HG02623 (cell line): ENCODE measurements around the gene DNAJC1.
"Not testable (repeated sequence)": the region's sequence is repeated elsewhere in the genome, so short reads cannot be mapped to it uniquely, and the experiment has no call there.

Experiments
- ATAC-seq: cut with Tn5 transposase; IDR thresholded peaks from one replicate; pipeline ENCODE4 v1.9.1; 2021; ENCODE audit warnings: moderate library complexity; ENCODE audit not compliant: unreplicated experiment

DNAJC1 gene

DNA sequence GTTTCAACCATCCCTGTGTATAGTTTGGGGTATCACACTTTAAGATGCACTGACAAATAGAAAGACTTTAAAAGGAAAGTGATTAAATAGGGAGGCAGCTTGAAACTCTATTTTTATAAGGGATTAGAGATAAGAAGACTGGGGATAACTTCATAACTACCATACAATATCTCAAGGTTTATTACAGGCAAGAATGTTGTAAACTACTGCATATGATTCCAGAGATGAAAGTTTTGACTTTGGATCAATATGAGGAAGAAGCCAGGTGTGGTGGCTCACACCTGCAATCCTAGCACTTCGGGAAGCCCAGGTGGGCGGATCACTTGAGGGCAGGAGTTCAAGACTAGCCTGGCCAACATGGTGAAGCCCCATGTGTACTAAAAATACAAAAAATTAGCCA, 96.1 kb downstream of the DNAJC1 start:
- ATAC-seq, result no peak

DNA sequence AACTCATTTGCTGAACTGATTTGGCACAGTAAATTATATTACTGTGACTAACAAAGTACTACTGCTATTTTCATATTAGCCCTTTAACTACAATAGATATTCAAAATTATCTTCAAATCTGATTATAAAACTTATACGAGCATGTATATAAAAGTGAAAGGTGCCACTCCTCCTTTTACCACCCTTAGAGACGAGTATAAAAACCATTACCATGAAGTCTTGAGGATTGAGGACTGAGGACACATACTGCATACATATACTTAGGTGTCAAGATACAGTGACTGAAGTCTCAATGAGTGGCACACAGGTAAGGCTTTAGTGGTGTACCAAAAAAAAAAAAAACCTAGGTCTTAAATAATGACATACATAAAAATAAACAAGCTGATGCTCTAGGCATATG, 98.6 kb downstream of the DNAJC1 start:
- no peak for ATAC-seq

DNA sequence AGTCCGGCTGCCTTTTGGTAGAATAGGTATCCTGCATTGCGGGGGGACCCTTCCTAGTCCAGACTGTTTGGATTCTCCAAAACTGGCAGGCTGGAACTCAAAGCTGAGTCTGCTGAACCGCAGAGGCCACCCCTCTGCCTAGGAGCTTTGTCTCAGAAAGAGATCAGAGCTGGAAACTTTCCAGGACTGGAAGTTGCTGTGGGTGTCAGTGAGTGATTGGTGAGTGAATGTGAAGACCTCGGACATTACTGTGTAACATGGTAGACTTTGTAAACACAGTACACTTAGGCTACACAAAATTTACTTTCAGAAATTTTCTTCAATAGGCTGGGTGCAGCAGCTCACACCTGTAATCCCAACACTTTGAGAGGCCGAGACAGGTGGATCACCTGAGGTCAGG, 103.8 kb downstream of the DNAJC1 start:
- ATAC-seq, result no peak

DNA sequence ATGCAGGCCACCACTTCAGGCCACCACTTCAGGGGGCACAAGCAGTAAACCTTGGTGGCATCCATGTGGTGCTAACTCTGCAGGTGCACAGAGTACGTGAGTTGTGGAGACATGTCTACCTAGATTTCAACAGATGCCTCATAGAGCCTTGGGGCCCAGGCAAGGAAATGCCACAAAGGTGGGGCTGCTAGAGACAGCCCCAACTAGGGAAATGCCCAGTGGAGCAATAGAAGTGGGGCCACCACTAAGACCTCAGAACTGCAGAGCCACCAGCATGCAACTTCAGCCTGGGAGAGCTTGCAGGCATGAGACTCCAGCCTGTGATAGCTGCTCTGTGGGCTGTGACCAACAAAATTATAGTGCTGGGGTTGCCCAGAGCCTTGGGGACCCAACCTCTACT, 107.6 kb downstream of the DNAJC1 start:
- ATAC-seq, result no peak

DNA sequence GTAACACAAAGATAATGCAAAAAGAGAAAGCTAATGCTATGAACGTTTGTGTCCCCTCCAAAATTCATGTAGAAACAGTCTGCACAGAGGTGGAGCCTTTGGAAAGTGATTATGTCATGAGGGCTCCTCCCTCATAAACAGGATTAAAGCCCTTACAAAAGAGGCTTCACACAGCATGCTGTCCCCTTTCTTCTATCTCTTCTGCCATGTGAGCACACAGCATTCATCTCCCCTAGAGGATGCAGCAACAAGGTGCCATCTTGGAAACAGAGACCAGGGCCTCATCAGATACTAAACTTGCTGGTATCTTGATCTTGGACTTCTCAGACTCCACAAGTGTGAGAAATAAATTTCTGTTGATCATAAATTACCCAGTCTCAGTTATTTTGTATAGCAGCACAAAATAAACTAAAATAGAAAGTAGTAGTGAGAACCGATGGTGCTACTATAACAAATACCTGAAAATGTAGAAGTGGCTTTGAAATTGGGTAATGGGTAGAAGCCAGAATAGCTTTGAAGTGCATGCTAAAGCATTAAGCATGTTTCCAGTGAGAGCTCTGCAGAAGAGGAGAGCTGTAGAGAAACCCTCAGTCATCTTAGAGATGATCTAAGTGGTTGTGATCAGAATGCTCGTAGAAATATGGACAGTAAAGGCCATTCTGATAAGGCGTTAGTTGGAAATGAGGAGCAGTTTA, 108.7 kb downstream of the DNAJC1 start:
- ATAC-seq, result no peak

DNA sequence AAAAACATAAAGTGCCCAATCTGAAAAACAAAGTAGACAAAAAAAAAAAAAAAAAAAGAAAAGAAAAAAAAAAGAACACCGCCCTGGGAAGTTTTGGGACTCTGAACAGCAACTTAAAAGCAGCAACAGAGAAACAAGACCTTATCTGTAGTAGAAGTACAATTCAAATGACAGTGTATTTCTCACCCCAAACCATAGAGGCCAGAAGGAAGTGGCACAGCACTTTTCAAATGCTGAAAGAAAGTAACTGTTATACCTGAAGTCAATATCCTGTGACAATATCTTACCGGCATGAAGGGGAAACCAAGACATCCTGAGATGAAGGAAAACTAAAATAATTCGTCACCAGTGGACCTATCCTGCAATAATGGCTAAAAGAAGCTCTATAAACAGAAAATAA, 112.1 kb downstream of the DNAJC1 start:
- ATAC-seq, result no peak

DNA sequence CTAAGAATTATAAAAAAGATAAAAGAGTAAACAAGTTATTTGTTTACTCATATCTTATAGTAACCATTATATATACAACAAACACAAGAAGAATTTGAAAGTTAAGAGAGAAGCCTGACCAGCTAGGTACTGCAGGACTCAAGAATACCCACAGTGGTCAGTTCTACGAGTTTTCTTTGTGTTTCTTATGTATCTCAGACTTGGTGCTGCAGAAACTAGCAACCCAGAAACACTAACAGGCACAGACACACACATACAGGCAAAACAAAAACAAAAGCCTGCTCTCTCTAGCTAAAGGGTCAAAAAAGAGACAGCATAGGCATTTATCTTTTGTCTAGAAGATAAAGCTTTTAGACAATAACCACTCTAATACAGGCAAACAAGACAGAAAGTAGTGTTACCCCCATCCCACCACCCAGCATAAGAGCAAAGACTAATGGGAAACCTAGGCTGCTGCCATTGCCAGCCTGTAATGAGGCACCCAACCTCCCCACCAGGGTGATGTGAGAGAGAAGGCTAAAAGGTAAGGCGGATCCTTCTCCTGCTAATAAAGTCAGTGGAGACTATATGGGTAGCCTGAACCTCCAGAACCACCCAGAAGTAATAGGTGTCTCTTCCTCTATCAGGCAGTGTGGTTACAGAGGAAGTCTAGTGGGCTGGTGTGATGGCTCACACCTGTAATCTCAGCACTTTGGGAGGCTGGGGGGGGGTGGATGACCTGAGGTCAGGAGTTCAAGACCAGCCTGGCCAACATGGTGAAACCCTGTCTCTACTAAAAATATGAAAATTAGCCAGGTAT, 113.9 kb downstream of the DNAJC1 start:
- no peak for ATAC-seq

DNA sequence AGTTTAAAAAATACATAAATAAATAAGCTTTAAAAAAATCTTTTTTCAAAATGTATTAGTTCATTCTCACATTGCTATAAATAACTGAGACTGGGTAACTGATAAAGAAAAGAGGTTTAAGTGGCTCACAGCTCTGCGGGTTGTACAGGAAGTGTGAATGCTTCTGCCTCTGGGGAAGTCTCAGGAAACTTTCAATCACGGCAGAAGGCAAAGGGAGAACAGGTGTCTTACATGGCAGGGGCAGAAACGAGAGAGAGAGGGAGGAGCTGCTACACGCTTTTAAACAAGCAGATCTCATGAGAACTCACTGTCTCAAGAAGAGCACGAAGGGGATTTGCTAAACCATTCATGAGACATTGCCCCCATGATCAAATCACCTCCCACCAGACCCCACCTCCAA, 114.6 kb downstream of the DNAJC1 start:
- peak; percentile 94 for ATAC-seq

DNA sequence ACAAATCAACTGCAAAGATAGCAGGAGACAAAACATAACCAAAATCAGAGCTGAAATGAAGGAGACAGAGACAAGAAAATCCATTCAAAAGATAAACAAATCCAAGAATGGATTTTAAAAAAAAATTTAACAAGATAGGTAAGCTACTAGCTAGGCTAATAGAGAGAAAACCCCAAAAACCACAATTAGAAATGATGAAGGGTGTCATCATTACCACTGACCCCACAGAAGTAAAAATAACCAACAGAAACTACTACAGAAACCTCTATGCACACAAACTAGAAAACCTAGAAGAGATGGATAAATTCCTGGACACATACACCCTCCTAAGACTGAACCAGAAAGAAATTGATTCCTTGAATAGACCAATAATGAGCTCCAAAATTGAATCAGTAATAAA, 117.6 kb downstream of the DNAJC1 start:
- ATAC-seq, result no peak

DNA sequence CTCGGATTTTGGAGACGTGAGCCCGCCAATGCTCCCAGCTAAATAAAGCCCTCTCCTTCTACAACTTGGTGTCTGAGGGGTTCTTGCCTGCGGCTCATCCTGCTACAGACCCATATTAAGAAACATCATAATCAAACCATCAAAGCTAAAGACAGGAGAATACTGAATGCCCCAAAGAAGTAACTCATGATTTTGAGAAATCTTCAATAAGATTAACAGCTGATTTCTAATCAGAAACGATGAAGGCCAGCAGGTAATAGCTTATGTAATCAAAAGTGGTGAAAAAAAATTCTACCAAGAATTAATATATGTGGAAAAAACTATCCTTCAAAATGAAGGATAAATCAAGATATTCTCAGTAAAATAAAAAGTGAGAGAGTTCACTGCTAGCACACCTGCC, 130.3 kb downstream of the DNAJC1 start:
- no peak for ATAC-seq

DNA sequence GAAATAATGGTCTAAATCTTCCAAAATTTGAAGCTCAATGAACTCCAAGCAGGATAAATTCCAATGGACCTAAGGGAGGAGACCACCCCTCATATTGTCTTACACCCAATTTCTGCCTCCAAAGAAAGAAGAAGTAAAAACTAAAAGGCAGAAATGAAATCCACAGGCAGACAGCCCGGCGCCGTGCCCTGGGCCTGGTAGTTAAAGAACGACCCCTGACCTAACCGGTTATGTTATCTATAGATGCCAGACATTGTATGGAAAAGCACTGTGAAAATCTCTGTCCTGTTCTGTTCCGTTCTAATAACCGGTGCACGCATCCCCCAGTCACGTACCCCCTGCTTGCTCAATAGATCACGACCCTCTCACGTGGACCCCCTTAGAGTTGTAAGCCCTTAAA, 130.8 kb downstream of the DNAJC1 start:
- not testable (repeated sequence) for ATAC-seq

DNA sequence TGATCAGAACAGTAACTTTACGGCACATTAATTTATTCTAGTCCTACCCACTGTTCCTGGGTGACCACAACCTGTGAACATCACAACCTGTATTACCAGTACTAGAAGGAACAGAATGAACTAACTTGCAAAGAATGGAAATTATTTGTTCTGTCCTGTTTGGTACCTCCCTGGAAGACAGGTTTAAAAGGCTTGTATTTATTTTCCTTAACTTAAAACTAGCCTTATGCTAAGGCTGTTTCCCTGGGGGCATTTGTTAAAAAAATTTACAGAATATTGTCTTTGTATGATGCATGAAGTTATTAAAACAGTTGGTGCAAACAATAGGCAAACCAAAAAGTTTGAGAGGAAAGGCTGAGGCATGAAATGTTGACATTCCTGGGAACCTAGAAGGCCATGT, 132.7 kb downstream of the DNAJC1 start:
- ATAC-seq, result no peak

DNA sequence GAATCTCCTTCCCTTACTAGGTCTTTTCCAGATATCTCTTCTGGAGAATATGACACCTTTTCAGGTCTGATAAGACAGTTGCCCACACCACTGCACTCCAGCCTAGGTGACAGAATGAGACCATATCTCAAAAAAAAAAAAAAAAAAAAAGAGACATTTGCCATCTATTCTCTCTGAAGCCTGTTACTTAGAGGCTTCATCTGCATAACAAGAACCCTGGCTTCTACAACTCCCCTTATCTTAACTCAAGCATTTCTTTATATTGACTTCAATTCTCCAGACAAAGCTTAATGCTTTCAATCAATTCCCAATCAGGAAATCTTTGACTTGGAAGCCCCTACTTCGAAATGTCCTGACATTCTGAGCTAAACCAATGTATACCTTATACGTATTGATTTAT, 134.4 kb downstream of the DNAJC1 start:
- ATAC-seq, result not testable (repeated sequence)

DNA sequence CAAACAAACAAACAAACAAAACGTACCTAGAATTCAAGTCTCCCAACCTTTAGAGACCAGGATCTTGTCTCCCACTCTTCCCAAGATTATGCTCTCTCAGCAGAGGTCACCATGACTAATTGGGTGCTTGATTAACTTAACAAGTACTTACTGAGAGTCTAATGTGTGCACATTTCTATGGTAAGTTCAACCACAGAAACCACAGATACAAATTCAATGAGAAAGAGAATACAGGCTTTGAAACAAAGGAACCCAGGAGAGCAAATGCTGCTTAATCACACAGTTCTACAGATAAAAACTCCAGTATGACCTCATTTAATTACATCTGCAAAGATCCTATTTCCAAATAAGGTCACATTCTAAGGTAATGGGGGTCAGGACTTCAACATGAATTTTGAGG, 142.8 kb downstream of the DNAJC1 start:
- no peak for ATAC-seq

DNA sequence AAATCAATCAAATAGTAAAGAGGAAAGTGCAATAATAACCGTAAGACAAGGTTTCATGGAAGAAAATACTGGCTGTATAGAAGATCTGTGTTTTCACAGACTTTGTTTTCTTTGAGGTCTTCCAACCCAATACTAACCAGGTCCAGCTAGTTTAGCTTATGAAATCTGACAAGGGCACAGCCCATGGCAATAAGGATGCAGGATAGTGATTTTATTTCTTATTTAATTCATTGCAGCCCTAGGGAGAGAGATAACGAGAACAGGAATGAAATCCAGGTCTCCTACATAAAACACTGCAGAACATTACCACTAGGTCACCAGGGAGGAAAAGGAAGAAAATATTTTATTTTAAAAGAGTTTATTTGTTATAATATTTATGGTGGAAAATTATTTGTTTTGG, 145.1 kb downstream of the DNAJC1 start:
- no peak for ATAC-seq

DNA sequence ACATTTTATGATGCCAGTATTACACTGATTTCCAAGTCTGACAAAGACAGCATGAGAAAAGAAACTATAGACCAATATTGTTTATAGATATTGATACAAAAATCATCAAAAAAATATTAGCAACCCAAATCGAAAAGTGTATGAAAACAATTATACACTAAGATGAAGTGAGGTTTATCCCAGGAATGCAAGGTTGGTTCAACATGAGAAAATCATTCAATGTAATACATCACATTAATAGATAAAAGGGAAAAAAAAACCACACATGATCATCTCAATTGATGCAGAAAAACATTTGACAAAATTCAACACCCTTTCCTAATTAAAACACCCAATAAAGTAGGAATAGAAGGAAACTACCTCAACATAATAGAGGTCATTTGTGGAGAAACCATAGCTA, 153.9 kb downstream of the DNAJC1 start:
- no peak for ATAC-seq

DNA sequence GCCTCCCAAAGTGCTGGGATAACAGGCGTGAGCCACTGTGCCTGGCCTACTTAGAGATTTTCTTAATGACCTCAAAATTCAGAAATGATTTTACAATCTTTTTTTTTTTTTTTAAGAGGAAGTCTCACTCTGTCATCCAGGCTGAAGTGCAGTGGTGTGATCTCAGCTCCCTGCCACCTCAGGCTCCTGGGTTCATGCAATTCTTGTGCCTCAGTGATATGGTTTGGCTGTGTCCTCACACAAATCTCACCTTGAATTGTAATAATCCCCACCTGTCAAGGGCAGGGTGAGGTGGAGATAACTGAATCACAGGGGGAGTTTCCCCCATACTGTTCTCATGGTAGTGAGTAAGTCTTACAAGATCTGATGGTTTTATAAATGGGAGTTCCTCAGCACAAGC, 159.9 kb downstream of the DNAJC1 start:
- ATAC-seq, result no peak

DNA sequence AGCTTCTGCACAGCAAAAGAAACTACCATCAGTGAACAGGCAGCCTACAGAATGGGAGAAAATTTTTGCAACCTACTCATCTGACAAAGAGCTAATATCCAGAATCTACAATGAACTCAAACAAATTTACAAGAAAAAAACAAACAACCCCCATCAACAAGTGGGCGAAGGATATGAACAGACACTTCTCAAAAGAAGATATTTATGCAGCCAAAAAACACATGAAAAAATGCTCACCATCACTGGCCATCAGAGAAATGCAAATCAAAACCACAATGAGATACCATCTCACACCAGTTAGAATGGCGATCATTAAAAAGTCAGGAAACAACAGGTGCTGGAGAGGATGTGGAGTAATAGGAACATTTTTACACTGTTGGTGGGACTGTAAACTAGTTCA, 162.3 kb downstream of the DNAJC1 start:
- not testable (repeated sequence) for ATAC-seq

DNA sequence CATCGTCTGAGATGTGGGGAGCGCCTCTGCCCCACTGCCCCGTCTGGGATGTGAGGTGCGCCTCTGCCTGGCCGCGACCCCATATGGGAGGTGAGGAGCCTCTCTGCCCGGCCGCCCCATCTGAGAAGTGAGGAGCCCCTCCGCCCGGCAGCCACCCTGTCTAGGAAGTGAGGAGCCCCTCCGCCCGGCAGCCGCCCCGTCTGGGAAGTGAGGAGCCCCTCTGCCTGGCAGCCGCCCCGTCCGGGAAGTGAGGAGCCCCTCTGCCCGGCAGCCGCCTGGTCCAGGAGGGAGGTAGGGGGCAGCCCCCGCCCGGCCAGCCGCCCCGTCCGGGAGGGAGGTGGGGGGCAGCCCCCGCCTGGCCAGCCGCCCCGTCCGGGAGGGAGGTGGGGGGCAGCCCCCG, 166.0 kb downstream of the DNAJC1 start:
- ATAC-seq, result not testable (repeated sequence)

DNA sequence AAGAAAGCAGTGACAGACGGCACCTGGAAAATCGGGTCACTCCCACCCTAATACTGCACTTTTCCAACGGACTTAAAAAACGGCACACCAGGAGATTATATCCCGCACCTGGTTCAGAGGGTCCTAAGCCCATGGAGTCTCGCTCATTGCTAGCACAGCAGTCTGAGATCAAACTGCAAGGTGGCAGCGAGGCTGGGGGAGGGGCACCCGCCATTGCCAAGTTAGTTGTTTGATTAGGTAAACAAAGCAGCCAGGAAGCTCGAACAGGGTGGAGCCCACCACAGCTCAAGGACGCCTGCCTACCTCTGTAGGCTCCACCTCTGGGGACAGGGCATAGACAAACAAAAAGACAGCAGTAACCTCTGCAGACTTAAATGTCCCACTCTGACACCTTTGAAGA, 169.0 kb downstream of the DNAJC1 start:
- ATAC-seq, result not testable (repeated sequence)

DNA sequence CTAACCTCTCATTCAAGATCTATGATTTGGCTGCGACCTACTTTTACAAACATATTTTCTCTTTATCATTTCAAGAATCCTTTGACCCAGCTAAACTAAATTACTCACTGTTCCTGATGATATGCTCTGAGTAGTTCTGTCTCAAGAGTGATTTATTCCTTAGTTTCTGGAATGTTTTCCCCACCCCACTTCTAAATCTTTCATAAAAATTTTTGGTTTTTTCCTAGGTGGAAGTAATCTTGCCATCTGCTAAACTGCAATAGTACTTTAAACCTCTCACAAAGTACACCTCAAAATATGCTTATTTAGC, 170.8 kb downstream of the DNAJC1 start:
- no peak for ATAC-seq

DNA sequence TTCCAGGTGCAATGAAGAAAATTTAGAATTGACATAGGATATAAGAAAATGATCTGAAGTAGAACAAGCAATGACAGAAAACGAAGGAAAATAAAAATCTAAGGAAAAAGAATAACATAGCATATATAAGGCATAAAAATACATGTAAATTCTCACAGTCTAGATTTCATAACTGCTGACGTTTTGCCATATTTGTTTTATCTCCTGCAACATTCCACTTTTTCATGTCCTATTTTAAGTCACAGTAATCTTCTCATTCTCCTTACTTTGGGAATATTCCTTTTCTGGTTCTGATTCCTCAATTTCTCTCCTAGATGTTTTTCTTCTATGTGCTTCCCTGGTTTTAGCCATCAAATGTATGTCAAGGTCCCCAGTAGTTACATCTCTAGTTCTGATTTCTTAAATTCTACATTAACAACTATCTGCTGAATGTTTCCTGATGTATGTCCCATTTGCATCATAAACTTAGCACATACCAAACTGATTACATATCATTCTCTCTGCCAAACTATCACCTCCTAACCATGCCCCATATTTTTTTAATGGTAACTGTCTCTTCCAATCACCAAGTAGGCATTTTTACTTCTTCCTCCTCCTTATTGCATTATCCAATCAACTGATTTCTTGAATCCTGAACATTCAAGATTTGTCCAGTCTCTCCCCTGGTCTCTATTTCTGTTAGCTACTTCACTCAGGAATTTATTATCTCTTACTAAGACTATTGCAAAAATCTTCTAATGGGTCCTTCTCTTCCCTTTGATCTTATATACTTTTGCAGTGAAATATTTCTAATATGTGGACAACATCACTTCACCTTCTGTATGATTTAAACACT, 171.3 kb downstream of the DNAJC1 start:
- no peak for ATAC-seq
